ENCODE data around the gene DRP2. TPM values are rescaled to one million over a fixed set of nuclear protein-coding genes. Genes with fewer than 3 reads are reported as not detected.

The DRP2 gene
- polyA plus RNA-seq, 3 donors, result 1.6 to 2.7 (median 1.6) TPM

Other genes starting within 250 kb of the DRP2 start
- gene TRMT2B, start 167.7 kb upstream of the DRP2 start, polyA plus RNA-seq (ENCODE audit: insufficient read length in 3 of 3), result 10 to 100 TPM; 10.9 to 12.1 (median 11.3) TPM
- gene TMEM35A, start 140.9 kb upstream of the DRP2 start, polyA plus RNA-seq (ENCODE audit: insufficient read length in 3 of 3), result 1 to 10 TPM; 8.1 to 9.3 (median 8.9) TPM
- gene CENPI, start 121.6 kb upstream of the DRP2 start, polyA plus RNA-seq (ENCODE audit: insufficient read length in 3 of 3), result 10 to 100 TPM in 1 of 3 donors, 1 to 10 TPM in 2; 7.4 to 11.4 (median 9.4) TPM
- under 1 TPM; 0.45 to 0.62 (median 0.57) TPM for gene TAF7L, start 71.5 kb downstream of the DRP2 start, polyA plus RNA-seq (ENCODE audit: insufficient read length in 3 of 3)
- gene TIMM8A, start 129.0 kb downstream of the DRP2 start, polyA plus RNA-seq (ENCODE audit: insufficient read length in 3 of 3), result 10 to 100 TPM; 17.7 to 20.7 (median 19.0) TPM
- 1 to 10 TPM; 2.5 to 4.0 (median 3.0) TPM for gene BTK, start 166.4 kb downstream of the DRP2 start, polyA plus RNA-seq (ENCODE audit: insufficient read length in 3 of 3)
- gene RPL36A, start 171.2 kb downstream of the DRP2 start, polyA plus RNA-seq (ENCODE audit: insufficient read length in 3 of 3), result 1,000 to 10,000 TPM in 2 of 3 donors, 100 to 1,000 TPM in 1; 887 to 1,397 (median 1,349) TPM
- gene GLA, start 188.1 kb downstream of the DRP2 start, polyA plus RNA-seq (ENCODE audit: insufficient read length in 3 of 3), result 10 to 100 TPM; 30.7 to 41.8 (median 38.5) TPM
- 100 to 1,000 TPM; 130 to 158 (median 139) TPM for gene HNRNPH2, start 188.4 kb downstream of the DRP2 start, polyA plus RNA-seq (ENCODE audit: insufficient read length in 3 of 3)